ENCODE measurements around the gene MACROD1.

Gene MACROD1

DNA sequence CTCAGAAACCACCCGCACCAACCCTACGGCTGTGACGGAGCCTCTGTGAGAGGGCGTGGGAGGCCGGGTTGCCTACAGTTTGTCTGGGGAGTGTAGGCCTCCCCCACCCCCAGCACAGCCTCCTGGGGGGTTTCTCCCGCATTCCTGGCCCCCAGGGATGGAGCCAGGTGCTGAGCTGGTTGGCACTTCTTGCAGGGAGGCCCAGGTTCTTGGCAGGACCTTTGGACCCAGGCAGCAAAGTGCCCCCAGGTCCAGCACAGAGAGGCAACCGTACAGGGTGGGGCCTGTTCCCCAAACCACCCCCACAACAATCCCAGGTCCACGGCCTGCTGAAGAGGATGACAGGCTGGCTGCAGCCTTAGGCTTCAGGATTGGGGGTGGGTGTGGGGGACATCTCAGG, 36.5 kb downstream of the MACROD1 start:
- TF ChIP-seq, protein P1, sequence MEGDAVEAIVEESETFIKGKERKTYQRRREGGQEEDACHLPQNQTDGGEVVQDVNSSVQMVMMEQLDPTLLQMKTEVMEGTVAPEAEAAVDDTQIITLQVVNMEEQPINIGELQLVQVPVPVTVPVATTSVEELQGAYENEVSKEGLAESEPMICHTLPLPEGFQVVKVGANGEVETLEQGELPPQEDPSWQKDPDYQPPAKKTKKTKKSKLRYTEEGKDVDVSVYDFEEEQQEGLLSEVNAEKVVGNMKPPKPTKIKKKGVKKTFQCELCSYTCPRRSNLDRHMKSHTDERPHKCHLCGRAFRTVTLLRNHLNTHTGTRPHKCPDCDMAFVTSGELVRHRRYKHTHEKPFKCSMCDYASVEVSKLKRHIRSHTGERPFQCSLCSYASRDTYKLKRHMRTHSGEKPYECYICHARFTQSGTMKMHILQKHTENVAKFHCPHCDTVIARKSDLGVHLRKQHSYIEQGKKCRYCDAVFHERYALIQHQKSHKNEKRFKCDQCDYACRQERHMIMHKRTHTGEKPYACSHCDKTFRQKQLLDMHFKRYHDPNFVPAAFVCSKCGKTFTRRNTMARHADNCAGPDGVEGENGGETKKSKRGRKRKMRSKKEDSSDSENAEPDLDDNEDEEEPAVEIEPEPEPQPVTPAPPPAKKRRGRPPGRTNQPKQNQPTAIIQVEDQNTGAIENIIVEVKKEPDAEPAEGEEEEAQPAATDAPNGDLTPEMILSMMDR (IDR thresholded peaks at IDR 0.05): no peak

DNA sequence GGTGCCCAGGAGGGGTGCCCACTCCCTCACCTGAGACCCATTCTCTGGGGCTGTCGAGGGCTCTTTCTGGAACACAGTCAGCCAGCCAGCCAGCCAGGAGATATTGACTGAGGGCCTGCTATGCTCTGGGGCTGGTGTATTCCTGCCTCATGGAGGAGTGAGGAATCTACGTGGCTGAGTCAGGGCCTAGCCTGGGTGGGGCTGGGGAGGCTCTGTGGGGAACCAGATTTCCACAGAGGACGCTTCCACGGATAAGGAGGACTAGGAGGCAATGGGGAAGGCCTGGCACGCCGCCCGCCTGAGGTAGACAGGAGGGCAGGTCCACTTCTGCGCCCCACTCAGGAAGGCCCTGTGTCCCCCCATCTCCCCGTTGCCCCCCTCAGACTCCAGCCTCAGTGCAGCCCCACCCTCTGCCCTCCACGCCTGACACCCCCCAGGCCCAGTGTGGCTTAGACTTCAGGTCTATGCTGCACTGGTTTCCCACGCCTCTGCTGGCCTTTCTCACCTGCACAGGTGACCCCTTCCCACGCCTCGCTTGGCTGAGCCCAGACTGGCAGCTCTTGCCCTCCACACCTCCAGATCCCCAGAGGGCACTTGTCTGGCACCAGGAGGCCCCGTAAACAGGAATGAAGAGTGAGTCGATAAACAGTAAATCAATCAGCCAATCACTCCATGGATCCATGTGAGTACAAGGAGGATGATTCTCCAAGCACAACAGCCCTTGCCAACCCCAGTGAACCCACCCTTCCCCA, 37.5 kb downstream of the MACROD1 start:
- no peak overlapping the region for H3K4me3 ChIP-seq (ENCODE audit: low read depth, low read length)
- TF ChIP-seq, protein P1 (IDR thresholded peaks at IDR 0.05): no peak
- no peak overlapping the region for H3K4me2 ChIP-seq (ENCODE audit: low read length)
- no peaks in the 10 kb centered on the region for H3K79me2 ChIP-seq
- H3K9me3 ChIP-seq (ENCODE audit: control insufficient read depth, low read length): no peaks in the 10 kb centered on the region
- no peaks in the 10 kb centered on the region for H3K36me3 ChIP-seq (ENCODE audit: control insufficient read depth, insufficient read depth, low read length)
- H3K27ac ChIP-seq: no peak overlapping the region
- no peaks in the 10 kb centered on the region for H3K4me1 ChIP-seq
- H2AFZ ChIP-seq: no peak overlapping the region
- H3K9ac ChIP-seq: no peak overlapping the region
- H3K27me3 ChIP-seq (ENCODE audit: control insufficient read depth, insufficient read depth, low read length): no peaks in the 10 kb centered on the region

More for the DNA sequence above, 36.5 kb downstream of the MACROD1 start:
- H3K27ac ChIP-seq: no peak overlapping the region
- no peak overlapping the region for H3K9ac ChIP-seq
- no peaks in the 10 kb centered on the region for H3K27me3 ChIP-seq (ENCODE audit: control insufficient read depth, insufficient read depth, low read length)
- no peaks in the 10 kb centered on the region for H3K36me3 ChIP-seq (ENCODE audit: control insufficient read depth, insufficient read depth, low read length)
- H3K4me1 ChIP-seq: no peaks in the 10 kb centered on the region
- no peaks in the 10 kb centered on the region for H3K9me3 ChIP-seq (ENCODE audit: control insufficient read depth, low read length)
- H3K4me2 ChIP-seq (ENCODE audit: low read length): no peak overlapping the region
- H3K79me2 ChIP-seq: no peaks in the 10 kb centered on the region
- no peak overlapping the region for H3K4me3 ChIP-seq (ENCODE audit: low read depth, low read length)
- H2AFZ ChIP-seq: no peak overlapping the region

DNA sequence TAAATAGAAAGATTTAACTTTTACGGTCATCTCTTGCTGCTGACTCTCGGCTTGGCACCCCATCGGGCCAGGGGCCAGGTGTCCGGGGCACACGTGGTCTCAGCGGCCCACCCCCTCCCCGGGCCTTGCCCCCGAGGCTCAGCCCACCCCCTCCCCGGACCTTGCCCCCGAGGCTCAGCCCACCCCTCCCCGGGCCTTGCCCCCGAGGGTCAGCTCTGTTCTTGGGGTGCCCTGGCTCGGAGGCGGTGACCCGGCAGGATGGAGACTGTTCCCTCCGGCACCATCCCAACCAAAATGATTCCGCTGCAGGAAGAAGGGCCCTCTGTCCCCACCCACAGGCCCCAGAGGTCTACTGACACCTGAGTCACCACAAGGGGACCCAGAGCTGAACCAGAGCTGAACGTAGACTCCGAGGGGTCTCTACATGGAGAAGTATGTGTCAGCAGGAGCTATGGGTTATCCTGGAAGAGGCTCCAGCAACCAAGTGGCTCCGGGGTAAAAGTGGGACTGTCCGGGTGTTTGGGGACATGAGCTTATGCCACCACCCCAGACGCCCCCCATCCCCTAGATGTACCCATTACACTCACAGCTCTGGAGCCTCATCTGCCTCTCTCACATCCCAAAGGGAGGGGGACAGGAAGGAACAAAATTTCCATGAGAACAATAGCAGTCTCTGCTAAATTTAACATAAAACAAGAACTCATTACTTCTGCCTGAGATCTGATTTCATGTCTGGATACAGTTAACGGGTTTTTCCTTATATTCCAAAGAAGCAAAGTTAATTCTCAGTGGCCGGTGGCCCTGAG, 38.4 kb downstream of the MACROD1 start:
- Histone ChIP-seq H3K9ac (no peak overlapping the region), H3K36me3 (ENCODE audit: control insufficient read depth, insufficient read depth, low read length) (no peaks in the 10 kb centered on the region), H3K9me3 (ENCODE audit: control insufficient read depth, low read length) (no peaks in the 10 kb centered on the region), H3K79me2 (no peaks in the 10 kb centered on the region), H3K4me2 (ENCODE audit: low read length) (no peak overlapping the region), H3K27ac (no peak overlapping the region), H3K4me1 (no peaks in the 10 kb centered on the region), H3K4me3 (ENCODE audit: low read depth, low read length) (no peak overlapping the region), H3K27me3 (ENCODE audit: control insufficient read depth, insufficient read depth, low read length) (no peaks in the 10 kb centered on the region), H2AFZ (no peak overlapping the region)
- TF ChIP-seq, protein P1 (IDR thresholded peaks at IDR 0.05): no peak

DNA sequence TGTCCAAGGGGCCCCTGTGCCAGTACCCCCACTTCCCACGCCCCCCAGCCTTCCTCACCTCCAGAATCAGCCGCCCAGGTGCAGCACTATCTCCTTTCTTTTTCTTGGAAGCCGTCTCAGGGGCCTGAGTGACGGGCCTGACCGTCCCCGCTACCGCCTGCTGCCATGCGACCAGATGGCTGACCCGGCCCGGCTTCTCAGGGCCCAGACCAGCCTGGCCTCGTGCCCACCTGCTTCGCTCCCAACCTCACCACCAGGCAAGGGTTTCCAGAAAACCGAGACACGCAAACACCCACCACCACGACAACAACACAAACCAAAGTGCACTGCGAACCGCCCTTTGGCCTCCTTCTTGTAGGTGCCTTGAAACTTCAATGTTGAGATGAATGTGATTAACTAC, 39.1 kb downstream of the MACROD1 start:
- no peak overlapping the region for H3K9ac ChIP-seq
- no peak overlapping the region for H3K4me3 ChIP-seq (ENCODE audit: low read depth, low read length)
- no peaks in the 10 kb centered on the region for H3K4me1 ChIP-seq
- H3K4me2 ChIP-seq (ENCODE audit: low read length): no peak overlapping the region
- H3K36me3 ChIP-seq (ENCODE audit: control insufficient read depth, insufficient read depth, low read length): no peaks in the 10 kb centered on the region
- H2AFZ ChIP-seq: no peak overlapping the region
- no peaks in the 10 kb centered on the region for H3K9me3 ChIP-seq (ENCODE audit: control insufficient read depth, low read length)
- H3K79me2 ChIP-seq: no peaks in the 10 kb centered on the region
- H3K27ac ChIP-seq: no peak overlapping the region
- H3K27me3 ChIP-seq (ENCODE audit: control insufficient read depth, insufficient read depth, low read length): no peaks in the 10 kb centered on the region
- TF ChIP-seq, protein P1 (IDR thresholded peaks at IDR 0.05): no peak
